Sigmoid colon (tissue), 7 donors: ENCODE results near the gene SPARC. TPM values are rescaled to one million over a fixed set of nuclear protein-coding genes. Genes with fewer than 3 reads are reported as not detected.

Experiments
- DNase-seq: peaks from one replicate; pipeline ENCODE4 v3.0.0-alpha.2; 2019
- H3K27ac ChIP-seq, 4 donors: fragments of 200-600 bp; sonication (generic); one replicate each; pipeline ENCODE4 v1.5.1; 2016 to 2019; ENCODE audit warnings: mild to moderate bottlenecking in 1 of 4
- H3K27me3 ChIP-seq, 3 donors: fragments of 200-600 bp; sonication (generic); one replicate each; pipeline ENCODE4 v1.5.1; 2019; ENCODE audit warnings: mild to moderate bottlenecking in 1 of 3
- H3K36me3 ChIP-seq, 4 donors: fragments of 200-600 bp; sonication (generic); one replicate each; pipeline ENCODE4 v1.5.1; 2016 to 2019
- H3K4me1 ChIP-seq, 4 donors: fragments of 200-600 bp; sonication (generic); one replicate each; pipeline ENCODE4 v1.5.1; 2017 to 2019
- H3K4me3 ChIP-seq, 4 donors: fragments of 200-600 bp; sonication (generic); one replicate each; pipeline ENCODE4 v1.5.1; 2017 to 2019; ENCODE audit warnings: mild to moderate bottlenecking in 2 of 4, moderate library complexity in 1 of 4
- H3K9me3 ChIP-seq, 4 donors: fragments of 200-600 bp in 3 of 4; sonication (generic) in 3 of 4; one replicate each; pipeline versions ENCODE4 v1.5.1 to v1.6.1; 2013 to 2019
- EP300 ChIP-seq, 4 donors: sonication (generic); formaldehyde crosslinking; IDR thresholded peaks; one replicate each; pipeline ENCODE4 v1.6.1; 2017; ENCODE audit warnings: antibody characterized with exemption in 4 of 4
- POLR2A ChIP-seq, 2 donors: fragments of 450-650 bp; IDR thresholded peaks; one replicate each; pipeline ENCODE4 v1.6.1; 2016; ENCODE audit warnings: antibody characterized with exemption in 2 of 2, mild to moderate bottlenecking in 2 of 2, moderate library complexity in 2 of 2
- POLR2AphosphoS5 ChIP-seq, 4 donors: sonication (generic); formaldehyde crosslinking; IDR thresholded peaks; one replicate each; pipeline ENCODE4 v1.6.1; 2017; ENCODE audit warnings: antibody characterized with exemption in 4 of 4
- WGBS, 2 donors: extraction: QIAGEN DNeasy Blood & Tissue Kit; methylation state at CpG; one replicate each; pipeline ENCODE4 v1.1.7; 2013; 5-methylcytosine and 5-hydroxymethylcytosine counted together
- intact Hi-C: fragments of 100-400 bp; cut with DNase I; formaldehyde crosslinking; loops from one replicate; pipeline ENCODE4 v1.15.1; 2023
- polyA plus RNA-seq, 3 donors: library from polyadenylated mRNA; stranded (reverse); fragments of 200-250 nt; gene quantifications; one replicate each; pipeline ENCODE4 v1.2.3, GENCODE V29; 2013
- total RNA-seq, 4 donors: library from RNA; depleted of rRNA; stranded (reverse); fragments of >200 nt; gene quantifications; one replicate each; pipeline ENCODE4 v1.1.0, GENCODE V29; 2016
- TF ChIP-seq, protein P1 (sequence below), 4 experiments: fragments of 450-650 bp in 3 of 4; fragments of 200-600 bp in 1 of 4; IDR thresholded peaks; one replicate each; pipeline ENCODE4 v1.5.1; 2016 to 2019; ENCODE audit warnings: antibody characterized with exemption in 4 of 4, mild to moderate bottlenecking in 3 of 4, moderate library complexity in 2 of 4
- donor health status: healthy with polysubstance abuse.
- donor health status: Bipolar disorder and iron deficiency.
- donor health status: healthy.

Gene SPARC
- total and polyA plus RNA-seq, 7 donors: 47.6 to 821 (median 272) TPM

GRCh38 chr5:151724360-151724759 is 37.6 kb upstream of the SPARC start:
- peaks cover 0 to 26% (median 8%) of the 10 kb centered on the region in 4 donors for H3K4me1 ChIP-seq
- no peaks in the 10 kb centered on the region for H3K36me3 ChIP-seq
- H3K9me3 ChIP-seq: no peaks in the 10 kb centered on the region
- H3K27ac ChIP-seq: no peak overlapping the region
- TF ChIP-seq, protein P1, sequence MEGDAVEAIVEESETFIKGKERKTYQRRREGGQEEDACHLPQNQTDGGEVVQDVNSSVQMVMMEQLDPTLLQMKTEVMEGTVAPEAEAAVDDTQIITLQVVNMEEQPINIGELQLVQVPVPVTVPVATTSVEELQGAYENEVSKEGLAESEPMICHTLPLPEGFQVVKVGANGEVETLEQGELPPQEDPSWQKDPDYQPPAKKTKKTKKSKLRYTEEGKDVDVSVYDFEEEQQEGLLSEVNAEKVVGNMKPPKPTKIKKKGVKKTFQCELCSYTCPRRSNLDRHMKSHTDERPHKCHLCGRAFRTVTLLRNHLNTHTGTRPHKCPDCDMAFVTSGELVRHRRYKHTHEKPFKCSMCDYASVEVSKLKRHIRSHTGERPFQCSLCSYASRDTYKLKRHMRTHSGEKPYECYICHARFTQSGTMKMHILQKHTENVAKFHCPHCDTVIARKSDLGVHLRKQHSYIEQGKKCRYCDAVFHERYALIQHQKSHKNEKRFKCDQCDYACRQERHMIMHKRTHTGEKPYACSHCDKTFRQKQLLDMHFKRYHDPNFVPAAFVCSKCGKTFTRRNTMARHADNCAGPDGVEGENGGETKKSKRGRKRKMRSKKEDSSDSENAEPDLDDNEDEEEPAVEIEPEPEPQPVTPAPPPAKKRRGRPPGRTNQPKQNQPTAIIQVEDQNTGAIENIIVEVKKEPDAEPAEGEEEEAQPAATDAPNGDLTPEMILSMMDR (IDR thresholded peaks at IDR 0.05): no peak
- TF ChIP-seq POLR2A (IDR thresholded peaks at IDR 0.05): no peak
- intact Hi-C loops: no loop called here
- DNase-seq: no peak
- H3K4me3 ChIP-seq: no peak overlapping the region
- no peaks in the 10 kb centered on the region for H3K27me3 ChIP-seq
- 89 to 91% methylated on average over 2 of the region's 2 CpGs for WGBS, 2 donors

DNA sequence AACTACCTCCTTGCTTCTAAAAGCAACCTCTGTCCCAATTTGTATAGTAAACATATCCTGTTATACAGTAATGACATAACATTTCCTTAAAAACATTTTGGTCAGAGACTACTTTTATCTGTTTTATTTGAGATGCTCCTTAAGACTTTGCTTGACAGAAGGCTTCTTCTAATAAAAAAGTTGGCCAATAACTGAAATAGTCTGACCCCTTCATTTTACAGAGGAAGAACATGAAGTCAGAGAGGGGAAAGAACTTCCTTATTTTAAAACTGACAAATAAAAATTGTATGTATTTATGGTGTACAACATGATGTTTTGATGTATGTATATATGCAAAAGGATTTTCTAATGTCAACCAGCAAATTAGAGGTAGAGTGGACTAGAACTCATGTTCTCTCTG is 35.8 kb upstream of the SPARC start:
- intact Hi-C loops: no loop called here
- no peaks in the 10 kb centered on the region for H3K27me3 ChIP-seq
- no peak overlapping the region for H3K27ac ChIP-seq
- H3K4me3 ChIP-seq: no peak overlapping the region
- peaks cover 0 to 44% (median 20%) of the 10 kb centered on the region in 4 donors for H3K4me1 ChIP-seq
- H3K9me3 ChIP-seq: no peaks in the 10 kb centered on the region
- no peaks in the 10 kb centered on the region for H3K36me3 ChIP-seq
- TF ChIP-seq, protein P1 (IDR thresholded peaks at IDR 0.05): no peak
- TF ChIP-seq EP300 (IDR thresholded peaks at IDR 0.05): no peak
- TF ChIP-seq POLR2AphosphoS5 (IDR thresholded peaks at IDR 0.05): no peak
- no peak for TF ChIP-seq POLR2A (IDR thresholded peaks at IDR 0.05)
- no peak for DNase-seq

- peaks cover 0 to 50% (median 20%) of the 10 kb centered on the region in 4 donors for H3K4me1 ChIP-seq
- TF ChIP-seq POLR2AphosphoS5 (IDR thresholded peaks at IDR 0.05): no peak
- TF ChIP-seq EP300 (IDR thresholded peaks at IDR 0.05): no peak
- no peak for TF ChIP-seq POLR2A (IDR thresholded peaks at IDR 0.05)
- TF ChIP-seq, protein P1 (IDR thresholded peaks at IDR 0.05): no peak
- H3K9me3 ChIP-seq: no peaks in the 10 kb centered on the region
- intact Hi-C loops: no loop called here
- DNase-seq: no peak
- H3K4me3 ChIP-seq: no peak overlapping the region
- H3K36me3 ChIP-seq: no peaks in the 10 kb centered on the region
- H3K27ac ChIP-seq: peak overlapping the region in 1 of 4 donors; percentile 17
- no peaks in the 10 kb centered on the region for H3K27me3 ChIP-seq
Observed at GRCh38 chr5:151721812-151722391, 35.2 kb upstream of the SPARC start.

DNA sequence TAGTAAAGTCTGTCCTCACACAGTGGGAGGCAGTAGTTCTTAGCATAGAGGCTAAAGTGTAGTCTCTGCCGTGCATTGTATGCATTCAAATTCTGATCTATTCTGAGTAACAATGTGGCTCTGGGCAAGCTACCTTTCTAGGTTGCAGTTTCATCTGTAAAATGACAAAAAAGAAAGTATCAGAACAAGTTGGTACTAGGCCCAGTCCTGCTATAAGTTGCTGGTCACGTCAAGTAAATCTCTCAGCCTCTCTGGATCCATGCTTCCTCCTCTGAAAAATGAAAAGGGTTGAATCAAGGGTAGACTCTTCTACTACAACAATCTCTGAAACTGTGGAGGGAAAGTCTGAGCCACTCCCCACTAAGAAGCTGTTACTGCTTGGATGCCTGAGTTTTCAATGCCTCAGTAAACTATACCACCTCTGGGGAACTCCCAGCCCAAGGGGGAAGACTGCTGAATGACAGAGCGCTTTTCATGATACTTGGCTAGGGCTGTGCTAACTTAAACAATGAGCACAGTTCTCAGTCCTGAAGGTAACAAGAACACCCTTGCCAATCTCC is 34.5 kb upstream of the SPARC start:
- WGBS, 2 donors: 63 to 89% methylated on average over 3 of the region's 3 CpGs
- H3K27ac ChIP-seq: peak overlapping the region in 1 of 4 donors; percentile 17
- TF ChIP-seq, protein P1 (IDR thresholded peaks at IDR 0.05): no peak

GRCh38 chr5:151720215-151720614 is 33.5 kb upstream of the SPARC start:
- H3K36me3 ChIP-seq: no peaks in the 10 kb centered on the region
- no peak overlapping the region for H3K27ac ChIP-seq
- WGBS, 2 donors: 90 to 91% methylated on average over 2 of the region's 2 CpGs
- H3K9me3 ChIP-seq: no peaks in the 10 kb centered on the region
- TF ChIP-seq POLR2AphosphoS5 (IDR thresholded peaks at IDR 0.05) (no peak), EP300 (IDR thresholded peaks at IDR 0.05) (no peak), POLR2A (IDR thresholded peaks at IDR 0.05) (no peak)
- TF ChIP-seq, protein P1 (IDR thresholded peaks at IDR 0.05): no peak
- no peak for DNase-seq
- no peaks in the 10 kb centered on the region for H3K27me3 ChIP-seq
- peaks cover 0 to 51% (median 20%) of the 10 kb centered on the region in 4 donors for H3K4me1 ChIP-seq
- intact Hi-C loops: no loop called here
- H3K4me3 ChIP-seq: no peak overlapping the region

More for the DNA sequence above, 34.5 kb upstream of the SPARC start:
- no peaks in the 10 kb centered on the region for H3K9me3 ChIP-seq
- no peak for DNase-seq
- H3K4me3 ChIP-seq: no peak overlapping the region
- intact Hi-C loops: no loop called here
- no peaks in the 10 kb centered on the region for H3K27me3 ChIP-seq
- H3K36me3 ChIP-seq: no peaks in the 10 kb centered on the region
- H3K4me1 ChIP-seq: peaks cover 0 to 51% (median 20%) of the 10 kb centered on the region in 4 donors
